Omental fat pad (tissue), 4 donors: ENCODE measurements around the gene ALDOA. TPM values are rescaled to one million over a fixed set of nuclear protein-coding genes. Genes with fewer than 3 reads are reported as not detected.

Experiments used
- ATAC-seq: fragments of 150-250 bp; one replicate; pipeline ENCODE4 v1.9.1; 2016; ENCODE audit warnings: mild to moderate bottlenecking, moderate library complexity; ENCODE audit not compliant: low FRiP score
- DNase-seq: peaks from one replicate; pipeline ENCODE4 v3.0.0-alpha.2; 2019; ENCODE audit warnings: low spot score
- total RNA-seq, 4 donors: library from RNA; depleted of rRNA; stranded (reverse); fragments of >200 nt; gene quantifications; one replicate each; pipeline ENCODE4 v1.1.0, GENCODE V29; 2016
- TF ChIP-seq, protein P1 (sequence below), 3 donors: fragments of 450-650 bp; IDR thresholded peaks; one replicate each; pipeline ENCODE4 v1.5.1; 2016 to 2017; ENCODE audit warnings: antibody characterized with exemption in 3 of 3, mild to moderate bottlenecking in 3 of 3, moderate library complexity in 2 of 3

ALDOA gene
- total RNA-seq, 4 donors from 2014 or later, result 468 to 864 (median 772) TPM

DNA sequence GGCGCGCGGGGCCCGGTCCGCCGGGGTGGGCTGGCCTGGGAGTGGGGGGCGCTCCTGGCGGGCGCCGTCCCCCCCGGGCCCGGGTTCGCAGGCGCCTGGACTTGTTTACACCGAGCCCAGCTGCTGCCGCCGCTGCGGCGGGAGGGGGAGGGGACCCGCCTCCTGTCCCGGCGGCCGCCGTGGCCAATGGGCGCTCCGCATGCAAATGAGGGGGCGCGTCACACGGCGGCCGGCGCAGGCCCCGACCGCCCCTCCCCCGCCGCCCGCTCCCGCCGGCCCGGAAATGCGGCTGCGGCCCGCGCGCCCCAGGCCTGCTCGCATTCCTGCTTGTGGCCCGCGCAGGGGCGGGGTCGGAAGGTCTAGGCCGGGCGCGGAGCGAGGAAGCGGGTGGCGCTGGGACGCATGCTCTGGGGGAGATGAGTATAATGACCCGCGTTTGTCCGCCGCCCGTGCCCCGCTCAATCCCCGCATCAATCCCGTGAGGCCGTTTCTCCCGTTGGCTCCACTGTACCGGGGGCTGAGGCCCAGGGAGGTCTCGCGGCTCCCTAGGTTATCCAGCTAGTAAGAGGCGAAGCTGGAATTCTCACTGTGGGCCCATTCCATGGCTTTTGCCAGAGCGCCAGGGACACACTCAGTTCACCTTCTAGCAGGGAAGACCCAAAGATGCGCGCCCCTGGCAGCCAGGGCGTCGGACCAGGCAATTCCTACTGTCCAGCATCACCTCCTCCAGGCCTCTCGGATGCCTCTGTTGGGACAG lies 30.7 kb downstream of the ALDOA start, which contains the start of gene YPEL3:
Gene YPEL3, minus strand, starts transcription at position 109 of the 757 bp plus-strand sequence. CDS start 731 bp downstream, outside the sequence.
- DNase-seq, result peak; percentile 58
- TF ChIP-seq, protein P1, sequence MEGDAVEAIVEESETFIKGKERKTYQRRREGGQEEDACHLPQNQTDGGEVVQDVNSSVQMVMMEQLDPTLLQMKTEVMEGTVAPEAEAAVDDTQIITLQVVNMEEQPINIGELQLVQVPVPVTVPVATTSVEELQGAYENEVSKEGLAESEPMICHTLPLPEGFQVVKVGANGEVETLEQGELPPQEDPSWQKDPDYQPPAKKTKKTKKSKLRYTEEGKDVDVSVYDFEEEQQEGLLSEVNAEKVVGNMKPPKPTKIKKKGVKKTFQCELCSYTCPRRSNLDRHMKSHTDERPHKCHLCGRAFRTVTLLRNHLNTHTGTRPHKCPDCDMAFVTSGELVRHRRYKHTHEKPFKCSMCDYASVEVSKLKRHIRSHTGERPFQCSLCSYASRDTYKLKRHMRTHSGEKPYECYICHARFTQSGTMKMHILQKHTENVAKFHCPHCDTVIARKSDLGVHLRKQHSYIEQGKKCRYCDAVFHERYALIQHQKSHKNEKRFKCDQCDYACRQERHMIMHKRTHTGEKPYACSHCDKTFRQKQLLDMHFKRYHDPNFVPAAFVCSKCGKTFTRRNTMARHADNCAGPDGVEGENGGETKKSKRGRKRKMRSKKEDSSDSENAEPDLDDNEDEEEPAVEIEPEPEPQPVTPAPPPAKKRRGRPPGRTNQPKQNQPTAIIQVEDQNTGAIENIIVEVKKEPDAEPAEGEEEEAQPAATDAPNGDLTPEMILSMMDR (IDR thresholded peaks at IDR 0.05), result no peak
- peak; percentile 83 for ATAC-seq

GRCh38 chr16:30096862-30097563 lies 31.5 kb downstream of the ALDOA start:
- ATAC-seq, result no peak

GRCh38 chr16:30104090-30104489 lies 38.5 kb downstream of the ALDOA start:
- TF ChIP-seq, protein P1 (IDR thresholded peaks at IDR 0.05), result no peak
- ATAC-seq (no peak), DNase-seq (no peak)

More at GRCh38 chr16:30096862-30097563, 31.5 kb downstream of the ALDOA start:
- DNase-seq, result no peak
- TF ChIP-seq, protein P1 (IDR thresholded peaks at IDR 0.05), result no peak

DNA sequence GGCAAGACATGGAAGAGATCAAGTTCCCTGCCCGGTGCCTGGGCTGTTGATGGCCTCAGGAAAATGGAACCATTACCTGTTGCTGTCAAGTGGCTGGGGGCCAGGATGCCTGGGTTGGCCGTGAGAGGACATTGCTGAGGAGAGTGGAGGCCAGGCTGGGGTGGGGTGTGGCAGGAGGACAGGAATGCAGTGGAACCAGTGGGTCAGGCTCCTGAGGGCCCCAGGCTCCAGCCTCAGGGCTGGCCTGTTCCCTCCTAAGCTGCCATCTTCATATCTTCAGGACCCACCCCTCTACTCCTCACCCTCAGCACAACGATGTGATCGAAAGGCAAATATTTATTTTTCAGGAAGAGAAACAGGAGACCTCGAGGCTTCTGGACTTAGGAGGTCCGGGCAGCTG lies 38.9 kb downstream of the ALDOA start:
- DNase-seq (no peak), ATAC-seq (no peak)
- TF ChIP-seq, protein P1 (IDR thresholded peaks at IDR 0.05), result no peak

DNA sequence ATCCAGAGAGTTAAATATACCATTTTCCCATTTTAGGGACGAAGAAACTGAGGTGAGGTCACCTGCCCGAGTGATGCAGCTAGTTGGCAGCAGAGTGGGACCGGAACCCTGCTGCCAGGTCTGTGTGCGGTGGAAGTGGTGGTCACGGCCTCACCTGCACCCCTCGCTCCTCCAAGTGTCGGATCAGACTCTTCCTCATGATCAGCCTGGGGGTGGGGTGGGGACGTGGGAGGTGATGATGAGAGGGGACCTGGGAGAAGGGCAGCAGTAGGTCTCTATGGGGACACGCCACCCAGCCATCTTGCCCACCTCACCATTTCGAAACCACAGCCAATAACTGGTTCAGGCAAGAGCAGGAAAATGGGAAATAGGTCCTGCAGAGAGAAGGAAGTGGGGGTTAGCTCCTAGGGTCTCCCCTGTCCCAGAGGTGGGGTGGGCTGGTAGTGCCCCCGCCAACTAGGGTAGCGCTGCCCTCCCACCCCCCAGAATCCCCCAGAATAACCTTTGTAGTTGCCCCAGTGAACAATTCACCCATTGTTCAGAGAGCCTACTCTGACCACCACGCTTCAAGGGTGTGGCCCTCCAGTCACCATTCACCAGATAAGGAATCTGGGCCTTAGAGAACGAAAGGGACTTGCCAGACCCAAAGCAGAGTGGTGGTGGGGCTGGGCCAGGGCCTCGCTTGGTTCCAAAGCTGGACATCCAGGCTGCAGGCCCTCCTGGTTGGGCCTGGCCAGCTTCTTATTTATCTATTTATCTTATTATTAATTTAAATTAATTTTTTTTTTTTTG lies 42.7 kb downstream of the ALDOA start:
- no peak for DNase-seq
- no peak for ATAC-seq
- TF ChIP-seq, protein P1 (IDR thresholded peaks at IDR 0.05), result no peak

DNA sequence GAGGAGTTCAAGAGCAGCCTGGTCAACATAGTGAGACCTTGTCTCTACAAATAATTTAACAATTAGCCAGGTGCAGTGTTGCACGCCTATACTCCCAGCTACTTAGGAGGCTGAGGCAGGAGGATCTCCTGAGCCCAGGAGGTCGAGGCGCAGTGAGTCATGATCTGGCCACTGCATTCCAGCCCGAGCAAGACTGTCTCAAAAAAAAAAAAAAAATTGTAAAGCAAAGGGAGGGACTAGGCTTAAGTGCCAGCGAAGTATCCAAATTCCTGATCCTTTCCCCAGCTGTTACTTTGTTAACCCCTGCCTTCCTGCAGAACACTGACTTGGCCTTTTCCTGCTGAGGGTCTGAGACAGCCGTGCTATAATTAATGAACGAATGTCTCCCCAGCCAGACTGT lies 45.1 kb downstream of the ALDOA start:
- DNase-seq (no peak), ATAC-seq (no peak)
- TF ChIP-seq, protein P1 (IDR thresholded peaks at IDR 0.05), result no peak
